NB4 (cell line): ENCODE results near the gene DCTPP1.

Experiments used
- CTCF ChIP-seq: IDR thresholded peaks from one replicate; pipeline ENCODE4 v1.5.1; 2012; ENCODE audit warnings: low read depth, low read length
- POLR2A ChIP-seq: IDR thresholded peaks from 2 replicates; pipeline ENCODE4 v1.6.1; 2011; ENCODE audit warnings: mild to moderate bottlenecking; ENCODE audit not compliant: insufficient read length; ENCODE audit errors: extremely low read depth

- TF ChIP-seq CTCF = peak; percentile 33
- peak; percentile 94 for TF ChIP-seq POLR2A
These were observed 15.8 kb upstream of the DCTPP1 start, which contains the start of gene SEPHS2 for GRCh38 chr16:30445408-30446202.
